Osteoblast (primary cell): ENCODE results near the gene TLL2. TPM values are rescaled to one million over a fixed set of nuclear protein-coding genes. Genes with fewer than 3 reads are reported as not detected.

Experiments used
- DNase-seq: peaks from one replicate; pipeline ENCODE4 v3.0.0; 2011; ENCODE audit warnings: low spot score, mixed read lengths; ENCODE audit not compliant: insufficient read length; ENCODE audit errors: missing footprints
- H2AFZ ChIP-seq: 2 replicates; pipeline ENCODE4 v1.6.0; 2011; ENCODE audit warnings: mild to moderate bottlenecking, low read length
- H3K27ac ChIP-seq: 2 replicates; pipeline ENCODE4 v1.5.1; 2011; ENCODE audit warnings: mild to moderate bottlenecking, low read depth, low read length, moderate library complexity
- H3K27me3 ChIP-seq: 2 replicates; pipeline ENCODE4 v1.6.0; 2012; ENCODE audit warnings: mild to moderate bottlenecking, control low read depth, inconsistent platforms, low read length, moderate library complexity; ENCODE audit not compliant: insufficient read depth
- H3K36me3 ChIP-seq: 2 replicates; pipeline ENCODE4 v1.5.1; 2011; ENCODE audit warnings: mild to moderate bottlenecking, low read length, control low read depth, moderate library complexity; ENCODE audit not compliant: insufficient read depth
- H3K4me1 ChIP-seq: 2 replicates; pipeline ENCODE4 v1.5.1; 2011; ENCODE audit warnings: mild to moderate bottlenecking, low read length, control low read depth, moderate library complexity; ENCODE audit not compliant: insufficient read depth
- H3K4me2 ChIP-seq: 2 replicates; pipeline ENCODE4 v1.6.0; 2011; ENCODE audit warnings: mild to moderate bottlenecking, low read length; ENCODE audit not compliant: insufficient read depth
- H3K4me3 ChIP-seq: fragments of 200-600 bp; sonication (generic); 3 replicates; pipeline ENCODE4 v1.5.1; 2012; ENCODE audit warnings: mild to moderate bottlenecking, low read length, inconsistent platforms; ENCODE audit not compliant: insufficient read depth
- H3K79me2 ChIP-seq: 2 replicates; pipeline ENCODE4 v1.6.0; 2012; ENCODE audit warnings: mild to moderate bottlenecking, low read length, control low read depth, inconsistent platforms; ENCODE audit not compliant: insufficient read depth
- H3K9me3 ChIP-seq: 2 replicates; pipeline ENCODE4 v1.5.1; 2011; ENCODE audit warnings: low read depth, low read length, control low read depth
- H4K20me1 ChIP-seq: 2 replicates; pipeline ENCODE4 v1.6.0; 2012; ENCODE audit warnings: mild to moderate bottlenecking, low read length, control low read depth; ENCODE audit not compliant: insufficient read depth
- total RNA-seq: library from RNA; depleted of rRNA; stranded (reverse); fragments of >200 nt; gene quantifications from 2 replicates; pipeline ENCODE4 v1.2.3, GENCODE V29; 2012
- TF ChIP-seq, protein P1 (sequence below): IDR thresholded peaks from 2 replicates; pipeline ENCODE4 v1.5.1; 2011; ENCODE audit warnings: mild to moderate bottlenecking, low read depth, low read length, moderate library complexity; ENCODE audit errors: extremely low read depth

The TLL2 gene
- total RNA-seq, 1 donor = 0.36 TPM

DNA sequence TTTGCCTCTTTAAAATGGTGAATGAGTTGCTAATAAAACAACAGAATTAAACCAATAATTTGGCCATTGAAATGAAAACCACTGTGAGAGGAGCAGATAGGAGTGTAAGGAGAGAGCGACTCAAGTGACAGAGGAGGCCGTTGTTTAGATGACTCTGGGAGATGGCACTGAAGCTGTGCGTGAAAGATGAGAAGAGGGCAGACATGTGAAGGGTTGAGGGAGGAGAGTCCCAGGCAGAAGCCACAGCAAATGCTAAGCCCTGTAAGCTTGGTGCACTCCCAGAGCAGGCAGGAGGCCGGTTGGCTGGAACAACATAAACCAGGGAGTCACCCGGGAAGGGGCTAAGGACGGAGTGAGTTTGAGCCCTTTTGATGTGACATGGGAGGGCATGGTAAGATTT, 154.1 kb downstream of the TLL2 start:
- Histone ChIP-seq H3K4me2 (no peak overlapping the region), H3K36me3 (no peaks in the 10 kb centered on the region), H3K27me3 (peaks cover 3% of the 10 kb centered on the region), H3K9me3 (no peaks in the 10 kb centered on the region), H3K4me3 (no peak overlapping the region), H3K4me1 (no peaks in the 10 kb centered on the region), H3K27ac (no peak overlapping the region), H4K20me1 (no peaks in the 10 kb centered on the region), H3K79me2 (no peaks in the 10 kb centered on the region), H2AFZ (no peak overlapping the region)
- no peak for DNase-seq
- TF ChIP-seq, protein P1, sequence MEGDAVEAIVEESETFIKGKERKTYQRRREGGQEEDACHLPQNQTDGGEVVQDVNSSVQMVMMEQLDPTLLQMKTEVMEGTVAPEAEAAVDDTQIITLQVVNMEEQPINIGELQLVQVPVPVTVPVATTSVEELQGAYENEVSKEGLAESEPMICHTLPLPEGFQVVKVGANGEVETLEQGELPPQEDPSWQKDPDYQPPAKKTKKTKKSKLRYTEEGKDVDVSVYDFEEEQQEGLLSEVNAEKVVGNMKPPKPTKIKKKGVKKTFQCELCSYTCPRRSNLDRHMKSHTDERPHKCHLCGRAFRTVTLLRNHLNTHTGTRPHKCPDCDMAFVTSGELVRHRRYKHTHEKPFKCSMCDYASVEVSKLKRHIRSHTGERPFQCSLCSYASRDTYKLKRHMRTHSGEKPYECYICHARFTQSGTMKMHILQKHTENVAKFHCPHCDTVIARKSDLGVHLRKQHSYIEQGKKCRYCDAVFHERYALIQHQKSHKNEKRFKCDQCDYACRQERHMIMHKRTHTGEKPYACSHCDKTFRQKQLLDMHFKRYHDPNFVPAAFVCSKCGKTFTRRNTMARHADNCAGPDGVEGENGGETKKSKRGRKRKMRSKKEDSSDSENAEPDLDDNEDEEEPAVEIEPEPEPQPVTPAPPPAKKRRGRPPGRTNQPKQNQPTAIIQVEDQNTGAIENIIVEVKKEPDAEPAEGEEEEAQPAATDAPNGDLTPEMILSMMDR = no peak

DNA sequence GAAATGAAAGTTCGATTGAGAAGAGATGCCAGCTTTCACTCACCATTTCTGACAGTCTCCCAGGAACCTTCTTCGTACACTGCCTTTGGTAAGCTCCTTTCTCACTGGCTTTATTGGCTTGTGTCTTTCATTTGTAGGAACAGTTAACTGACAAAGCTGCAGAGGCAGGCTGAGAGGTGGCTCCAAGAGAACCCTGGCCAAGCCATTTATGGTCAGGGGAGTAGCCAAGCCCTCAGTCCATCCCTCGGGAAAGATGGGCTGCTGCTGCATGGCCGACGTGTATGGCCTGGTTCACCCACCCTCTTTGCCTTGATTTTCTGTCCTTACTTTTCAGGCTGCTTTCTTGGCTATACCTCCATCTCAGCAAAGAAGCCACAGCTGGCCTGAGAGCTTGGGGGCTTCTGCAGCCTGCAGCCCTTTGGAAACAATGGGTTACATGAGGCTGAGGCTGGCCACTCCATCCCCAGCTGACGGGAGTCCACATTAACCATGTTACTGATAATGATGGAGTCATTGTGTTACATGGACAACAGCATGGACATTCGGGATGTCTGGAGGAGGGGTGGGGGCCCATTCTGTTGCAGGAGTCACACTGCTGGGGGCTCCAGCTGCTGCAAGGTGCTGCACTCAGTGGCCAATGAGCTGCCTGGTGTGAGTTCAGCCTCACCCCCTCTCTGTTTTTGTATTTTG, 154.7 kb downstream of the TLL2 start, which contains the start of gene OPALIN:
OPALIN (minus strand) TSS at position 152 of the 690 bp plus-strand sequence; CDS start at position 46, 106 bp downstream.
- no peaks in the 10 kb centered on the region for H4K20me1 ChIP-seq
- H3K27ac ChIP-seq = no peak within 1 kb of the TSS
- TF ChIP-seq, protein P1 = no peak
- no peak for DNase-seq
- H3K4me1 ChIP-seq = no peaks in the 10 kb centered on the region
- no peak within 1 kb of the TSS for H2AFZ ChIP-seq
- H3K4me2 ChIP-seq = no peak within 1 kb of the TSS
- no peaks in the 10 kb centered on the region for H3K36me3 ChIP-seq
- no peaks in the 10 kb centered on the region for H3K79me2 ChIP-seq
- no peaks in the 10 kb centered on the region for H3K9me3 ChIP-seq
- H3K4me3 ChIP-seq = no peak within 1 kb of the TSS
- peaks cover 3% of the 10 kb centered on the region for H3K27me3 ChIP-seq

DNA sequence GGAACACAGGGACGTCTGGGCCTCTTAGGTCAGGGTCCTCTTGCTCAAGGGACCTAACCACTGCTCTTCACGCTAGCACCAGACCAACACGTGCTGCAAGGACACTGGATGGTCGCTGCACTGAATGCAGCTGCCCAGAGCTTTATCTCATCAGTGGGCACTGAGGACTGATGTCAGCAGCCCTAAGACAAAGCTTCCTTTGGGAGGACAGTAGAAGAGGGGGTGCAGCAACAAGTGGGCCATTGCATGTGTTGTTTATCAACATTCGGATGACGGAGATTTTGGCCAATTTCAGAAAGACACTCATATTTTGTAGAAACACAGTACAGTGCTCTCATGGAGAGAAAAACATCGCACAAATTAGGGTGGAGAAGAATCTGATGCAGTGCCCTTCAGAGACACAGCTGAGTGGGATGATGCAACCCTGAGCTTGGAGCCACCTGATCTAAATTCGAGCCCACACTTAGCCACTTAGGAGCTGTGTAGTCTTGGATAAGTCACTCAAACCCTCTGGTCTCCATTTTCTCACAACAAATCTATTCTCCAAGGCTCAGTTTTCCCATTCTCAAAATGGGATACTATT, 156.6 kb downstream of the TLL2 start:
- H3K4me2 ChIP-seq = no peak overlapping the region
- no peaks in the 10 kb centered on the region for H4K20me1 ChIP-seq
- no peak overlapping the region for H2AFZ ChIP-seq
- H3K27me3 ChIP-seq = peaks cover 3% of the 10 kb centered on the region
- H3K4me1 ChIP-seq = no peaks in the 10 kb centered on the region
- H3K9me3 ChIP-seq = no peaks in the 10 kb centered on the region
- TF ChIP-seq, protein P1 = no peak
- no peak for DNase-seq
- H3K4me3 ChIP-seq = no peak overlapping the region
- no peaks in the 10 kb centered on the region for H3K36me3 ChIP-seq
- H3K79me2 ChIP-seq = no peaks in the 10 kb centered on the region
- H3K27ac ChIP-seq = no peak overlapping the region

DNA sequence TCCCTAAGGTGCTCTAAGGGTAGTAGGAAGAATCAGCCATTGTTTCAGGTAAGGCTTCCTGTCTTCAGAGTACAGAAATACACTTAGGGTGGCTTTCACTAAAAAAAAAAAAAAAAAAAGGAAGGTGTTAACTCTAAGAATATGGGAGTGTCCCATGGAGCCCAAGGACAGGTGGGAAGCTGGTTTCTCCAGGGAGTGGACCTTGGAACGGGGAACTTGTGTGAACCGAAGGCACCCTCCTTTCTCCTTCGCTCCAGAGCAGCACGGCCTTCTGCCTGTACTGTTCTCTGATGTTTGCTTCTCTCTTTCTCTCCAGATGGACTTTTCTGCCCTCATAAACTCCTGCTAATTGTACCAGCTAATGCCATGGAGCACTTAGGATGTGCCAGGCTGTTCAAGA, 161.1 kb downstream of the TLL2 start:
- Histone ChIP-seq H4K20me1 (no peaks in the 10 kb centered on the region), H2AFZ (no peak overlapping the region), H3K79me2 (no peaks in the 10 kb centered on the region), H3K4me1 (no peaks in the 10 kb centered on the region), H3K9me3 (no peaks in the 10 kb centered on the region), H3K4me2 (no peak overlapping the region), H3K27ac (no peak overlapping the region), H3K4me3 (no peak overlapping the region), H3K27me3 (peaks cover 3% of the 10 kb centered on the region), H3K36me3 (no peaks in the 10 kb centered on the region)
- TF ChIP-seq, protein P1 = no peak
- no peak for DNase-seq
